Measurements from ENCODE around the gene PDP2.

GRCh38 chr16:66874079-66874775, 6.1 kb upstream of the PDP2 start:
- TF ChIP-seq, protein P1, sequence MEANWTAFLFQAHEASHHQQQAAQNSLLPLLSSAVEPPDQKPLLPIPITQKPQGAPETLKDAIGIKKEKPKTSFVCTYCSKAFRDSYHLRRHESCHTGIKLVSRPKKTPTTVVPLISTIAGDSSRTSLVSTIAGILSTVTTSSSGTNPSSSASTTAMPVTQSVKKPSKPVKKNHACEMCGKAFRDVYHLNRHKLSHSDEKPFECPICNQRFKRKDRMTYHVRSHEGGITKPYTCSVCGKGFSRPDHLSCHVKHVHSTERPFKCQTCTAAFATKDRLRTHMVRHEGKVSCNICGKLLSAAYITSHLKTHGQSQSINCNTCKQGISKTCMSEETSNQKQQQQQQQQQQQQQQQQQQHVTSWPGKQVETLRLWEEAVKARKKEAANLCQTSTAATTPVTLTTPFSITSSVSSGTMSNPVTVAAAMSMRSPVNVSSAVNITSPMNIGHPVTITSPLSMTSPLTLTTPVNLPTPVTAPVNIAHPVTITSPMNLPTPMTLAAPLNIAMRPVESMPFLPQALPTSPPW (CRISPR knock-in tag; IDR thresholded peaks at IDR 0.05), result no peak
- TF ChIP-seq TBP (optimal IDR thresholded peaks at IDR 0.05; ENCODE audit: low read depth, low read length) (no peak), MEF2D (tag; conservative IDR thresholded peaks at IDR 0.05; ENCODE audit: low read depth) (no peak)
- TF ChIP-seq, protein P2, sequence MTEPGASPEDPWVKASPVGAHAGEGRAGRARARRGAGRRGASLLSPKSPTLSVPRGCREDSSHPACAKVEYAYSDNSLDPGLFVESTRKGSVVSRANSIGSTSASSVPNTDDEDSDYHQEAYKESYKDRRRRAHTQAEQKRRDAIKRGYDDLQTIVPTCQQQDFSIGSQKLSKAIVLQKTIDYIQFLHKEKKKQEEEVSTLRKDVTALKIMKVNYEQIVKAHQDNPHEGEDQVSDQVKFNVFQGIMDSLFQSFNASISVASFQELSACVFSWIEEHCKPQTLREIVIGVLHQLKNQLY (CRISPR knock-in tag; conservative IDR thresholded peaks at IDR 0.05), result no peak

All from K562 (cell line).